NCI-H1105 (cell line): ENCODE data around the gene CASS4.
"Not testable (repeated sequence)": the region's sequence is repeated elsewhere in the genome, so short reads cannot be mapped to it uniquely, and the experiment has no call there.

Experiments used
- DNase-seq: peaks from one replicate; lab custom pipeline; 2025; lab: John Stamatoyannopoulos, UW

Gene CASS4

GRCh38 chr20:56392132-56392880, 19.8 kb upstream of the CASS4 start, which contains the start of the genes AURKA and CSTF1:
AURKA (minus strand) TSS chr20:56392215; CDS start chr20:56388197, 4,018 bp downstream.
CSTF1 (plus strand) TSS chr20:56392645; CDS start chr20:56395553, 2,908 bp downstream.
- DNase-seq: peak; percentile 98

DNA sequence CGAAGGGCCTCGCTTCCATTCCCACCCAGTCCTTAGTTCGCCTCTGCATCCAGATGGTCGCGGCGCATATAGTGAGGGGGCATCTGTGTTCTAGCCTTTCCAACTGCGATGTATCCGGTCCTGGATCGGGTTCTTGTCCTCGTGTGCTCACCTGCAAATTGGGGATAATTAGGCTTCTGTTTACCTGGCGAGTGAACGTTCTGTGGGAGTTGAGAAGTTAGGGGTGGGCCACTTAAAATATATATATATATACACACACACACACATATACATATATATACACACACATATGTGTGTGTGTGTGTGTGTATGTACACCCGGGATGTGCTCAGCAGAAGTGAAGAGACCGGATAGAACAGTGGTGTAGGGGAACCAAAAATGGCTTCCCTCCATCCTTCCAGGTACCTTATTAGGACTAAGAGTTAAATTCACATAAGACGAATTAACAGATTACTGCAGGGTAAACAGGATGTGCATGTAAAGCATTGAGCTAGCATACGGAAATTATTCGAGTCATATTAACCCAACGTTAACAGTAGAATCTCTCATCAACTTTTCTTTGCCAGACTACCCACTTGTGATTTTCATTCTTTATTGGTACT, 19.1 kb upstream of the CASS4 start:
- no peak for DNase-seq

GRCh38 chr20:56393653-56394052, 18.4 kb upstream of the CASS4 start:
- DNase-seq: no peak

DNA sequence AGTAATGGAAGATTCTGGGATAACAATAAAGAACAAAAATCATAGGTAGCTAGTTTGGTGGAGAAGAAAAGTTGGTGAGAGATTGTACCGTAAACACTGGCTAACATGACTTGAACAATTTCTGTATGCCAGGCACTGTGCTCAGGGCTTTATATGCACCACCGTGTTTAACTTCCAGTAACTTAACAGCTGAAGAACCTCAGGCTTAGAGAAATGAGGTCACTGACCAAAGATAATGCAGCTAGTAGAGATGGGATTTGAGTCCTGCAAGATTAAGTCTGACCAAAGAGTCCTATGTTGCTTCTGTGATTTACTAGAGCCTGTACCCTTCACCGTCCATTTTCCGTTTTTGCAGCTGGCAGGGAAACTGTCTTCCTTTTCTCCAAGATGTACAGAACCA, 16.9 kb upstream of the CASS4 start:
- DNase-seq: no peak

DNA sequence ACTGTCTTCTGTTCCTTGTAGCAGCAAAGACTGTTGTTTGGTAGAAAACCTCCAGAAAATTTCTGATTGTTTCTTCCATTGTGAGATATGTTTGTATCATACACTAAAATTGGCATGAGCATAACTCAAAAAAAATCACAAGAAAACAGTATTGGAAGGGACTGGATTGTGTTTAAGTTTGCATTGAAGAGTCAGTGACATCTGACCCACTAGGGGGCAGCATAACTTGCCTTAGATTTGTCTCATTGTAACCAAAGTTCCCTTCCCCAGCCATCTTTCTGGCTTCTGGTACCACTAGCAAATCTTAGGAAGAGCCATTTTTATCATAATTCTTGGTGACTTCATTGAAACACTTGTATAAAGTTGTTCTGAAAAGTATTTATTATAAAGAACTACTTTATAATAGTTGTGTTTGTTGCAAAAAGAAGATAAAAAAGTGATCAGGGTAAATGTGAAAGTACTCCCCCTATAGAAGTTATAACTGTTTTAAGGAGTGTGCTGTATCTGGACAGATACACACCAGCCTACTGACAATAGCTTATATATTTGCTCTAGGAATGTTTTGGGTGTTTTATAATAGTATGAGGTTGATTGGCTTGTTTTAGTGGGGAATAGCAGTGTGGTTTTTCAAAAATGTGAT, 11.9 kb upstream of the CASS4 start:
- DNase-seq: peak; percentile 3

DNA sequence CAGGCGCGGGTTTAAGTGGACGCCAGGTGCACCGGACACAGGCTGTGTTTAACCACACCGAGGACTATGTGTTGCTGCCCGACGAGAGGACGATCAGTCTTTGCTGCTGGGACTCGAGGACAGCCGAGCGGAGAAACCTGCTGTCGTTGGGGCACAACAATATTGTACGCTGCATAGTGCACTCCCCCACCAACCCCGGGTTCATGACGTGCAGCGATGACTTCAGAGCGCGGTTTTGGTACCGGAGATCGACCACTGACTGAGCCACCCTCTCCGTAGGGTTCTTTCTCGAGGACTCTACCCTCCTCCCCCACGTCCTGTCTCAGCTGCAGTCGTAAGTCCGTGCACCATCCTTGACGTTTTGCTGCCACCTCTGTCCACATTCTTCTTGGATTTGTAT, 8.6 kb upstream of the CASS4 start:
- no peak for DNase-seq

DNA sequence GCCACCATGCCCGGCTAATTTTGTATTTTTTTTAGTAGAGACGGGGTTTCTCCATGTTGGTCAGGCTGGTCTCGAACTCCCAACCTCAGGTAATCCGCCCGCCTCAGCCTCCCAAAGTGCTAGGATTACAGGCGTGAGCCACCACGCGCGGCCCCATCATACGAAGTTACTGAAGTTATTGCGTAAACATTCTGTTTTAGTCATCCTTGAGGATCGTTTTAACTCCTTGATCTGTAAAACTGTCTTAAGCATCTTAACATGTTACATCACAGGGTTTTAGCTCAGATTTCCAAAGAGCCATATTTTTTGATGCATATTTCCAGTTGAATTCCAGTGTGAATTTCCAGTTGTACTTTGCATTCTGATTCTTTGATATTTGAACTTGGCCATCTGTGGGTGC, 6.7 kb upstream of the CASS4 start:
- DNase-seq: not testable (repeated sequence)

- DNase-seq: no peak
These were observed 5.2 kb upstream of the CASS4 start for GRCh38 chr20:56406910-56407309.

GRCh38 chr20:56409521-56409920, 2.5 kb upstream of the CASS4 start:
- DNase-seq: no peak

- no peak for DNase-seq
These were observed 2.1 kb upstream of the CASS4 start for GRCh38 chr20:56409956-56410355.

GRCh38 chr20:56411287-56411686, 773 bp upstream of the CASS4 start:
- not testable (repeated sequence) for DNase-seq

DNA sequence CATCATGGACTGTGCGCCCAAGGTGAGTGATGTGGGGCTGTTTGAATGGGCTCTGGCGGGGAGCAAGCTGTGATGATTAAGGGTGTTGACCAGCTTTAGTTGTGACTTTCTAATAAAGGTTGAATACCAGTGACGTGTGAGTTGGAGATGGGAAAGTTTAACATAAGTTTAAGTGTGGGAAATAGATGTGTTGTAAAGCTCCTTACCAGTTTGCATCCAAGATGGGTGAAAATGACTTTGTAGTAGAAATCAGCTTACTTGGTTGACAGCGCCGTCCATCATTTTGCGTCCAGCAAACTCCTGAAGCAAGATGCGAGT, 372 bp downstream of the CASS4 start:
- DNase-seq: no peak

DNA sequence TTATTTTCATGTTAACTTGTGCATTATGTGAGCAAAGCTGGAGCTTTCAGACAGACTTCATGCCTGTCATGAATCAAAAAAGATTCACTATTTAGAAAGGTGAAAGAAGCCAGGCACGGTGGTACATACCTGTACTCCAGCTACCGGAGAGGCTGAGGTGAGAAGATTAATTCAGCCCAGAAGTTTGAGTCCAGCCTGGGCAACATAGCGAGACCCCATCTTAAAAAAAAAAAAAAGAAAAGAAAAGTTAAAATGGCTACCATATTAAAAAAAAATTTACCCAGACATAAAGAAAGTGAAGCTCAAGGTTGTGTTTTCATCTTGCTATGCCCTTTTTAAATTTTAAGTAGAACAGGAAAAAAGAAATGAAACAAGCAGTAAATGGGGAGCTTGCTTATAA, 889 bp downstream of the CASS4 start:
- DNase-seq: no peak

GRCh38 chr20:56414842-56415765, 3.0 kb downstream of the CASS4 start:
- DNase-seq: no peak

- no peak for DNase-seq
These were observed 5.3 kb downstream of the CASS4 start for GRCh38 chr20:56417402-56417801.

- DNase-seq: no peak
These were observed 5.9 kb downstream of the CASS4 start for GRCh38 chr20:56417911-56418310.

DNA sequence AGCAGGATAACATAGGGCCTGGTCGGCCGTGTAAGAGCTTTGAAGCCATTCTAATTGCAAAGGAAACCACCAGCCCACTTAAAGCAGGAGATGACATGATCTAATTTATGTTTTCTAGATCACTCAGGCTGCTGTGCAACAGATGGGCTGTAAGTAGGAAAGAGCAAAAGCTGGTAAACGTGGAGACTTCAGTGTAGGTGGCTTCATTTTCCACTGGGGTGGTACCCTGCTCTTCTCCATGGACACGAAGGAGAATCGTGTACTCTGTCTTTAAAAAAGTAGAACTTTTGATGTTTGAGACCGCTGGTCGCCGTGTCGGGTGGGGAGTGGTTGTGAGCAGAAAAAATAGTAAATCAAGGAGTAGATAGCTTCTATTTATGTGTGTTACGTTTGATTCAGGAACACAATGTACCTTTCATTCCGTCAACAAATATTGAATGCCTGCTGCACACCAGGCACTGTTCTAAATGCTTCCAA, 6.4 kb downstream of the CASS4 start:
- no peak for DNase-seq

DNA sequence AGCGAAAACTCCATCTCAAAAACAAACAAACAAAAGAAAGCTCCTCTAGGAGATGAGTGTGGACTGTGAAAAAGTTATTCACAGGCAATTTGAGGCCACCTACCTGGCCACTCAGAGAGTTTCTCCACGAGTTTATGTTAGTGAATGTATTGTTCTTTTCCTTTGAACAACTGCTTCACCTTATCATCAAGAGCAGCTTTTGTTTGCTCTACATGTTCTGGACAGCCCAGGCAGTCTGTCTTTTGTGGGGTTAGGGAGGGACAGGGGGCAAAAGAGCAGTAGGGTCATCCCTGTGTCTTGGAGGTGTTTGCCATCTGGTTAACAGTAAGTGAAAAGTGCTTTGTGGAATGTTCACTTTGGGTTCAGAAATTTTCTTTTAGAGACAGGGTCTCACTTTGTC, 8.0 kb downstream of the CASS4 start:
- DNase-seq: no peak

DNA sequence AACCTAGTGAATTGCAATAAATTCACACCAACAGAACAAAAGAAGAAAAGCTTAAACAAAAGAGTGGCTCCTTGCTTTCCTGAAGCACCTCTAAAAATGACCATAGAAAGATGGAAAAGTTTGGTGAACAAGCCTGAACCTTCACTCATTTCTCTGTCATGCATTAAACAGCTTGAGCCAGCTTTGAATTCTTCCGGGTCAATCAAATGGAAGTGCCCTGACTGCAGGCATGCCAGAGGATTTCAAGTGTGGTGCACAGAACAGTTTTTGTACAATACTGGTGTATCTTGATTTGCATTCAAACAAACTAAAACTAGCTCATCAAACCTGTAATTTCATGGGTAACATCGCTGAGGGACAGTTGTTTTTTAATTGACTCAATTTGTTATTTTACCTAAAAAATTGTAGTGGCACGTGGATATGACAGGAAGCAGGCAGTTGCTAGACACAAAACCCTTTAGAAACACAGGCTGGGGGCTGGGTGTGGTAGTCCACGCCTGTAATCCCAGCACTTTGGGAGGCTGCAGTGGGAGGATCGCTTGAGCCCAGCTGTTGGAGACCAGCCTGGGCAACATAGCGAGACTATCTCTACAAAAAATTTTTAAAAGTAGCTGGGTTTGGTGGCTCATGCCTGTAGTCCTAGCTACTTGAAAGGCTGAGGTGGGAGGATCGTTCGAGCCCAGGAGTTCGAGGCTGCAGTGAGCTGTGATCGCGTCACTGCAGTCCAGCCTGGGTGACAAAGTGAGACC, 9.1 kb downstream of the CASS4 start:
- DNase-seq: no peak

GRCh38 chr20:56422076-56422823, 10.2 kb downstream of the CASS4 start:
- no peak for DNase-seq

DNA sequence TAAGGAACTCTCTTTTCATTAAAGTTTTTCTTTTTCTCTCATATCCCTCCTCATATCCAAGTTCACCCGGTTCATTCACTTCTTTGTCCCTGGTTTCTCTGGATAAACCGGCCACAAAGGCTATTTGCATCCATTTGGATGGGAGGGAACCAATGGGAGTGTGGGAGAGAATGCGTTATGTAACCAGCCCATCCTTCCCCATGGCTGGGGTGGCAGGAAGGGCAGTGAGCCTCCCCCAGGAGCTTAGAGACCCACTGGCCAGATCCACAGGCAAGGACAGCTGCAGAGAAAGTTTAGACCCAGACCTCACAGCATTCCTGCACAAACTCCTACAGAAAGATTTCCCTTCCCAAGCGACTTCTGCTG, 10.7 kb downstream of the CASS4 start:
- no peak for DNase-seq
